ENCODE measurements around the gene GORAB. TPM values are rescaled to one million over a fixed set of nuclear protein-coding genes. Genes with fewer than 3 reads are reported as not detected.

GORAB gene
- total and polyA plus RNA-seq, 2 donors (not counting 3 experiments of a cell fraction or from before 2014, with no cell fraction given) = 4.4 to 6.4 TPM

DNA sequence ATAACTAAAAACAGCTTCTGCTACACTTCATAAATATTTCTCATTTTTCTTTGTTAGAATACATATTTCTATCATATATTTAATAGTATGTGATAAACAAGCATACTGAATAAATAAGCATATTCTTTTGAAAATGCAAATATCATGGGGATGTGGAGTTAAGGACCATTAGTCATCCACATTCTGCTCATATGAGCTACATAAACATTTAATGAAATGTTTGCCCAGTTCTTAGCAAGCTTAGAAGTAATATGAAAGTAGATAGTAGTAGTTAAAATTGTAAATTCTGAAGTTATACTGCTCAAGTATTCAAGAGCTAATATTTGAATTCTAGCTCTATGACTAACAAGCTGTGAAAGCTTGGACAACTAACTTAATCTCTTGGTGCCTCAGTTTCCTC lies 10.1 kb upstream of the GORAB start:
- TF ChIP-seq EZH2 (IDR thresholded peaks at IDR 0.05; ENCODE audit: borderline replicate concordance, low read depth, low read length, severe bottlenecking) (no peak), MAX (IDR thresholded peaks at IDR 0.05; ENCODE audit: insufficient read depth, insufficient read length) (no peak), POLR2AphosphoS5 (IDR thresholded peaks at IDR 0.05; ENCODE audit: insufficient read depth, low read depth, low read length) (no peak), JUN (IDR thresholded peaks at IDR 0.05; ENCODE audit: borderline replicate concordance, insufficient read depth, insufficient read length, low read depth) (no peak), MYC (IDR thresholded peaks at IDR 0.05; ENCODE audit: low read depth, low read length) (no peak), FOS (IDR thresholded peaks at IDR 0.05; ENCODE audit: borderline replicate concordance, insufficient read depth, low read length) (no peak), POLR2A (IDR thresholded peaks at IDR 0.05; ENCODE audit: low read depth, low read length) (no peak), GATA2 (IDR thresholded peaks at IDR 0.05; ENCODE audit: insufficient read depth, insufficient read length, low read depth, low read length) (no peak)
- TF ChIP-seq, protein P1, sequence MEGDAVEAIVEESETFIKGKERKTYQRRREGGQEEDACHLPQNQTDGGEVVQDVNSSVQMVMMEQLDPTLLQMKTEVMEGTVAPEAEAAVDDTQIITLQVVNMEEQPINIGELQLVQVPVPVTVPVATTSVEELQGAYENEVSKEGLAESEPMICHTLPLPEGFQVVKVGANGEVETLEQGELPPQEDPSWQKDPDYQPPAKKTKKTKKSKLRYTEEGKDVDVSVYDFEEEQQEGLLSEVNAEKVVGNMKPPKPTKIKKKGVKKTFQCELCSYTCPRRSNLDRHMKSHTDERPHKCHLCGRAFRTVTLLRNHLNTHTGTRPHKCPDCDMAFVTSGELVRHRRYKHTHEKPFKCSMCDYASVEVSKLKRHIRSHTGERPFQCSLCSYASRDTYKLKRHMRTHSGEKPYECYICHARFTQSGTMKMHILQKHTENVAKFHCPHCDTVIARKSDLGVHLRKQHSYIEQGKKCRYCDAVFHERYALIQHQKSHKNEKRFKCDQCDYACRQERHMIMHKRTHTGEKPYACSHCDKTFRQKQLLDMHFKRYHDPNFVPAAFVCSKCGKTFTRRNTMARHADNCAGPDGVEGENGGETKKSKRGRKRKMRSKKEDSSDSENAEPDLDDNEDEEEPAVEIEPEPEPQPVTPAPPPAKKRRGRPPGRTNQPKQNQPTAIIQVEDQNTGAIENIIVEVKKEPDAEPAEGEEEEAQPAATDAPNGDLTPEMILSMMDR (IDR thresholded peaks at IDR 0.05; ENCODE audit: extremely low read depth in 1 of 2, insufficient read depth in 1 of 2, low read depth in 1 of 2, low read length in 2 of 2) = no peak
- Histone ChIP-seq H3K27ac (ENCODE audit: insufficient read depth, low read depth, low read length) (no peak overlapping the region), H3K9me1 (replicated peaks; ENCODE audit: control insufficient read depth, extremely low read depth, insufficient read depth, low read length) (peaks cover 2% of the 10 kb centered on the region), H3K4me2 (ENCODE audit: insufficient read depth, low read length) (no peak overlapping the region), H3K36me3 (ENCODE audit: control insufficient read depth in 2 of 2, extremely low read depth in 1 of 2, insufficient read depth in 2 of 2, low read length in 2 of 2) (no peaks in the 10 kb centered on the region), H3K9ac (replicated peaks; ENCODE audit: extremely low read depth, insufficient read depth, low read length) (no peak overlapping the region), H3K4me1 (ENCODE audit: control insufficient read depth, extremely low read depth, insufficient read depth, low read length) (no peaks in the 10 kb centered on the region), H3K27me3 (ENCODE audit: control insufficient read depth in 2 of 2, insufficient read depth in 2 of 2, low read length in 2 of 2) (no peaks in the 10 kb centered on the region), H3K4me3 (replicated peaks in 1 of 3; ENCODE audit: insufficient read depth in 1 of 3, low read depth in 1 of 3, low read length in 3 of 3) (no peak overlapping the region), H4K20me1 (replicated peaks; ENCODE audit: control insufficient read depth, extremely low read depth, insufficient read depth, low read length) (no peaks in the 10 kb centered on the region), H3K9me3 (replicated peaks; ENCODE audit: control insufficient read depth, insufficient read depth, low read length) (no peaks in the 10 kb centered on the region), H3K79me2 (ENCODE audit: control insufficient read depth, insufficient read depth, low read length) (no peaks in the 10 kb centered on the region), H2AFZ (ENCODE audit: low read depth, low read length) (no peak overlapping the region)
- dilution Hi-C loops (cut with MboI; ENCODE audit: extremely low pct_ligation_motif_present, low sequenced_read_pairs) (no loop called here), intact Hi-C loops (cut with micrococcal nuclease) (no loop called here)
- BruUV-seq (replicated peaks) = no TSS peak
- CTCF ChIA-PET = no interaction called here
- POLR2A ChIA-PET = interaction anchor here (0.7 kb wide), 2 partner anchors 564 to 629 kb away, joined by 3 to 10 read pairs; no protein-coding TSS in a partner anchor
- DNase-seq (ENCODE audit: low read depth, low spot score) = no peak
- FAIRE-seq = no peak

Data from endothelial cell of umbilical vein (primary cell).